ENCODE measurements around the gene ANGPTL8. TPM values are rescaled to one million over a fixed set of nuclear protein-coding genes. Genes with fewer than 3 reads are reported as not detected.
A peak's percentile ranks its signal among the peaks of the same experiment; 100 is the strongest.

The ANGPTL8 gene
- total and polyA plus RNA-seq, 2 of the 13 experiments (the other 11 are each of a cell fraction or from before 2014, with no cell fraction given) = 27.3 to 243 TPM

GRCh38 chr19:11265785-11266236 is 26.4 kb downstream of the ANGPTL8 start (continued):
- TF ChIP-seq ZNF780A (CRISPR knock-in tag; IDR thresholded peaks at IDR 0.05) (peak; percentile 90; the same call in 1 of the 2 replicates), RARA (CRISPR knock-in tag; IDR thresholded peaks at IDR 0.05) (peak; percentile 87), ZNF784 (CRISPR knock-in tag; IDR thresholded peaks at IDR 0.05; ENCODE audit: borderline replicate concordance) (peak; percentile 97), ZNF383 (CRISPR knock-in tag; IDR thresholded peaks at IDR 0.05; ENCODE audit: borderline replicate concordance) (no peak), PRDM15 (CRISPR knock-in tag; IDR thresholded peaks at IDR 0.05) (peak; percentile 24; the same call in 1 of the 2 replicates), ZSCAN12 (CRISPR knock-in tag; IDR thresholded peaks at IDR 0.05) (no peak), PITX1 (CRISPR knock-in tag; IDR thresholded peaks at IDR 0.05) (peak; percentile 86), ZNF205 (CRISPR knock-in tag; IDR thresholded peaks at IDR 0.05) (peak; percentile 89), ZNF639 (CRISPR knock-in tag; conservative IDR thresholded peaks at IDR 0.05) (0 out of 2 replicates have a peak, but pooled peaks have one; percentile 46), SOX13 (IDR thresholded peaks at IDR 0.05) (peak; percentile 35; the same call in 1 of the 2 replicates), SOX13 (CRISPR knock-in tag; conservative IDR thresholded peaks at IDR 0.05 in 1 of 2, IDR thresholded peaks at IDR 0.05 in 1 of 2) (peak in 1 of 2 experiments; percentile 87; a peak in 2 of 4 replicates), ZNF414 (CRISPR knock-in tag; IDR thresholded peaks at IDR 0.05) (peak; percentile 82), MIER2 (CRISPR knock-in tag; IDR thresholded peaks at IDR 0.05) (peak; percentile 89), ZNF335 (CRISPR knock-in tag; IDR thresholded peaks at IDR 0.05) (peak; percentile 85; the same call in 1 of the 2 replicates), TFDP1 (CRISPR knock-in tag; IDR thresholded peaks at IDR 0.05; ENCODE audit: borderline replicate concordance) (peak; percentile 95), SIN3B (IDR thresholded peaks at IDR 0.05; ENCODE audit: low read length) (no peak), ZNF703 (CRISPR knock-in tag; IDR thresholded peaks at IDR 0.05; ENCODE audit: borderline replicate concordance) (no peak), TBX3 (IDR thresholded peaks at IDR 0.05; ENCODE audit: borderline replicate concordance) (peak; percentile 63; the same call in 1 of the 2 replicates), SP2 (CRISPR knock-in tag; IDR thresholded peaks at IDR 0.05) (peak; percentile 51; the same call in 1 of the 2 replicates), ZNF652 (CRISPR knock-in tag; IDR thresholded peaks at IDR 0.05; ENCODE audit: borderline replicate concordance, low read depth) (0 out of 2 replicates have a peak, but pooled peaks have one; percentile 35), ZNF776 (CRISPR knock-in tag; IDR thresholded peaks at IDR 0.05) (peak; percentile 93), SMYD3 (CRISPR knock-in tag; IDR thresholded peaks at IDR 0.05) (peak; percentile 94)

All from HepG2 (cell line).